ENCODE results near the gene CRHR1. TPM values are rescaled to one million over a fixed set of nuclear protein-coding genes. Genes with fewer than 3 reads are reported as not detected.

CRHR1 gene
- total RNA-seq, 4 donors from 2014 or later, result 0.75 TPM; not detected in 3

DNA sequence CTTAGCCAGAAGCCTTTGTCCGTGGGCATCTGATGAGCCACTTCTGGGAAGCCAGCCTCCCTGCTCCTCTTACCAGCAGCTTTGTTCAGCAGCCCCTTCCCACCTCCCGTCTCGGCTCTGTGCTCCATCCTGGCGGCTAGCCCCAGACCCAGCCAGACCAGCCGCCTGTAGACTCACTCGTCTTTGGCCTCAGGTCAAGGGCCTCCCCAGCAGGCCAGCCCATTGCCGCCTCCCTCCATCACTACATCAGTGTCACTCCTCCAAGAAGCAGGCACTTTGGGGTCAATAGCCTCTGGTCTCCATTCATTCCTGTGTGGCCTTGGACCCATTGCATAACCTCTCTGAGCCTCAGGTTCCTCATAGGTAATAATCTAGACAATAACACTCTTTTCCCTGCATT lies 20.9 kb upstream of the CRHR1 start:
- TF ChIP-seq, protein P1, sequence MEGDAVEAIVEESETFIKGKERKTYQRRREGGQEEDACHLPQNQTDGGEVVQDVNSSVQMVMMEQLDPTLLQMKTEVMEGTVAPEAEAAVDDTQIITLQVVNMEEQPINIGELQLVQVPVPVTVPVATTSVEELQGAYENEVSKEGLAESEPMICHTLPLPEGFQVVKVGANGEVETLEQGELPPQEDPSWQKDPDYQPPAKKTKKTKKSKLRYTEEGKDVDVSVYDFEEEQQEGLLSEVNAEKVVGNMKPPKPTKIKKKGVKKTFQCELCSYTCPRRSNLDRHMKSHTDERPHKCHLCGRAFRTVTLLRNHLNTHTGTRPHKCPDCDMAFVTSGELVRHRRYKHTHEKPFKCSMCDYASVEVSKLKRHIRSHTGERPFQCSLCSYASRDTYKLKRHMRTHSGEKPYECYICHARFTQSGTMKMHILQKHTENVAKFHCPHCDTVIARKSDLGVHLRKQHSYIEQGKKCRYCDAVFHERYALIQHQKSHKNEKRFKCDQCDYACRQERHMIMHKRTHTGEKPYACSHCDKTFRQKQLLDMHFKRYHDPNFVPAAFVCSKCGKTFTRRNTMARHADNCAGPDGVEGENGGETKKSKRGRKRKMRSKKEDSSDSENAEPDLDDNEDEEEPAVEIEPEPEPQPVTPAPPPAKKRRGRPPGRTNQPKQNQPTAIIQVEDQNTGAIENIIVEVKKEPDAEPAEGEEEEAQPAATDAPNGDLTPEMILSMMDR (IDR thresholded peaks at IDR 0.05; ENCODE audit: low read depth), result no peak

DNA sequence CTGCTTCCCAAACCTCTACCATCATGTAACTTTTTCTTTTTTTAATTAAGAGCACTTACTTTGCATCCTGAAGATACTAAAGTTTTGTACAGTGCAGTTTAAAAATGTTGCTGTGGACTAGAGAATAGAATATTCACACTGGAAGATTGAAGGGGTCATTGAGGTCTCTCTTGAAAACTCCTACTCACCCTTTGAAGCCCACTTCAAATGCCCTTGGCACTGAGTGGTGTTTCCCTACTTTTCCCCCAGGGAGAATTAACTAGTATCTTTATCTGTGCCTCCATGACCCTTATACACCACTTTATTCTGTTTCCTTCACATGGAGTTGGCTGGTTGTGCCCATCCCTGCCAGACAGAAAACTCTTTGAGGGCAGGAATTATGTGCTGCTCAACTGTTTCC lies 19.6 kb upstream of the CRHR1 start:
- TF ChIP-seq, protein P1 (IDR thresholded peaks at IDR 0.05; ENCODE audit: low read depth), result no peak

DNA sequence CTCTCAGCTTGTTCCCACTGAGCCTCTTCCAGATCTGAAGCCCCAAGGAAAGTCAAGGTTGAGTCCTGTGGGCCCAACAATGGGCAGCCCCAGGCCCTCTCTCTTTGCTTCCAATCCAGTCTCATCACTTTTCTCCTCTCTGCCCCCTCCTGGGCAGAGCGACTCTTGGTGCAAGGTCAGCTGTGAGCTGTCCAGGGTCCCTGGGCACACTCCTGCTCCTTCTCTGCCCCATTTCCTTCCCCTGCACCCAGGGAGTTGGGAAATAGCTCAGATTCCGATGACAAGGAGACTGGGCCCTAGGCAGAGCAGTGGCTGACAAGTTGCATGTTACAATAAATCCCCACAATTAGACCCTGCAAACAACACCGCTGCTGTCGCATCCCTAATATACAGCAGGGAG lies 16.1 kb upstream of the CRHR1 start:
- TF ChIP-seq, protein P1 (IDR thresholded peaks at IDR 0.05; ENCODE audit: low read depth), result no peak

DNA sequence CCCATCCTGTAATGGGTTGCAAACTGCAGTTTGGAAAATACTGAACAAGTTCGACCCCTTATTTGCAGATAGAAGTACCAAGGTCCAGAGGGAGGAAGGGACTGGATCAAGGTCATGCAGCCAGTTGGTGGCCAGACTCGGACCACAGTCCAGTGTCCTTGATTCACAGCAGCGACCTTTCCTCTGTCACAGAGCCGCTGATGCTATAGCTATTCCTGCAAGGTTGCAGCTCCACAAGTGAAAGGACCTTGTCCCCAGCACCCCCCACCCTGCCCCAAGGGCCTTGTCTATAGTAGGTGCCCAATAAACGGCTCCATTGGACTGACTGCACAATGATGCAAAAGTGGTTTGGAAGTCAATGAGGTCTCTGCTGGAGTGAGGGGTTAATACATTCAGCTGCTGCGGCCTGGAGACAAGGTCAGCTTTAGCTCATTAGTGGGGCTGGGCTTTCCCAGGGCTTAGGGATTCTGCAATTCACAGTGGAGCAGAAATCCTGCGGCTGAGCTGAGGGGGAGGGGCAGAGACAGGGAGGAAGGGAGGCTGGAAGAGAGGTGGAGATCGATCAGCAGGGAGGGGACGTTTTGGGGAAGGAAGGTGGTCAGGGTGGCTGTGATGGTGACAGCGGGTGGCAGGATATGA lies 13.4 kb upstream of the CRHR1 start:
- TF ChIP-seq, protein P1 (IDR thresholded peaks at IDR 0.05; ENCODE audit: low read depth), result no peak

DNA sequence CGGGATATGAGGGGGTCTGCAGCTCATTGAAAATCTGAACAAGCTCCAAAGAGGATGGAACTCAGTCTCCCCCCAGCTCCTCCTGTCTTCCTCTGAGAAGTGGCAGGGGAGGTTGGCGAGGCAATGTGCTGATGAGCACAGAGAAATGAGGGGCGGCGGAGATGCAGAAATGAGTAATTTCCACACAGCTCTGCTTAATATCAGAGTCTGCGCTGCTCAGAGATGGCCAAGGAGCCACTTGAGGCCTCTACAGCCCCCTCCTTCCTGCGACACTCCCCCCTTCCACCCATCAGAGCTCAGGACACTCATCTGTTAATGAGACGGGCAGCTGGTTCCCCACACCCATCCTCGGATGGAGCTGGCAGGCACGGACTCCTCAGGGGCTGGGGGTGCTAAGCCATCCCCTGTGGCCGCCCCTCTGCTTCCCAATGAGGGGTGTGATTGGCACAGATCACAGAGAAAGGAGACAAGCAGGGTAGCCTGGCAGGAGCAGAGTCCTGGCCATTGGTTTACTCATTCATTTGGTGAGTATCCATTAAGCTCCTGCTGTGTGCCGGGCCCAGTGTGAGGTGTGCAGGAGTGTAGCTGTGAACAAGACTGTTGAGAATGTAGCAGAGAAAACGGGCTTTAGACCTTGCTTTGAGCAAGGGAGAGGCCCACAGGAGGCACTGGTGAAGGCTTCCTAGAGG lies 12.7 kb upstream of the CRHR1 start:
- TF ChIP-seq, protein P1 (IDR thresholded peaks at IDR 0.05; ENCODE audit: low read depth), result no peak

DNA sequence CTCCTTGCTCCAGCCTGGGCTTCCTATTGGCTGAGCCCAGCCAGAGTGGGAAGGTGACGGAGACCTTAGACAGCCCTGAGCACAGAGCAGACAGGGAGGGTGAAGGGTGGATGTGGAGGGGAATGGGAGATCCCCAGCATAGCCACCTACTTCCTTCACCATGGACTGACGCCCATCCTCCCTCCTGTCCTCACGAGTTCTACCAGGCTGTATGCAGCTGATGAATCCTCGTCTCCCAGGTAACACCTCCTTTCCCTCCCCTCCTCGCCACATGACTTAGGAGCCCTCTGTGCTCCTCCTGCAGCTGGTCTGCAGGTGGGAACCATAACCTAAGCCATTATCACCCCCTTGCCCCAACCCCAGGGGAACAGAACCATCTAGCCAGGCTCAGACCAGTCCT lies 9.0 kb upstream of the CRHR1 start:
- TF ChIP-seq, protein P1 (IDR thresholded peaks at IDR 0.05; ENCODE audit: low read depth), result no peak

DNA sequence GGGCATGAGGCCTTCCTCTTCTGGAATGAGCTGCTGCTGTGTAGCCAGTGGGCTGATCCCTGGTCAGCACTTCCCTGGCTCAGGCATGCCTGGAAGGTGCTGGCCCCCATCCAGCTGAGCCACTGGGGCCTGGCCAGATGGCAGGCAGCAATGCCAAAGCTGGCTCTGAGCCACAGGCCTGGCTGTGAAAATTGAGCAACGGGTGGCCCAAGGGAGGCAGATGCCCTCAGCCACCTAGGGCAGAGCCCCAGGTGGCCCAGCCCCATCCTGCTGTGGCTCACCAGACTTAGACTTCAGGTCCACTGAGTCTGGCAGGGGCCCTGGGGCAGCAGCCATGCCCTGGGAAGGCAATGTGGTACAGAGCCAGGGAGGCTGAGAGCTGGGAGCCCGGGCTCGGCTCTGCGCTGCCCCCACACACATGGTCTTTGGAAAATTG lies 8.5 kb upstream of the CRHR1 start:
- TF ChIP-seq, protein P1 (IDR thresholded peaks at IDR 0.05; ENCODE audit: low read depth), result no peak
